Psoas muscle (tissue), 8 donors: ENCODE data around the gene CFHR2. TPM values are rescaled to one million over a fixed set of nuclear protein-coding genes. Genes with fewer than 3 reads are reported as not detected.
"Not testable (repeated sequence)": the region's sequence is repeated elsewhere in the genome, so short reads cannot be mapped to it uniquely, and the experiment has no call there.

ENCODE experiments used
- ATAC-seq, 4 donors: fragments of 200-7000 bp; cut with Tn5 transposase; one replicate each; pipeline ENCODE4 v1.9.1; 2020; ENCODE audit warnings: moderate library complexity in 3 of 4, mild to moderate bottlenecking in 2 of 4
- DNase-seq, 2 donors: peaks; one replicate each; pipeline ENCODE4 v3.0.0-alpha.2; 2020
- H3K27ac ChIP-seq: fragments of 200-600 bp; one replicate; pipeline ENCODE4 v1.8.0; 2022
- H3K27me3 ChIP-seq, 3 donors: fragments of 200-600 bp in 1 of 3; one replicate each; pipeline versions ENCODE4 v1.6.1 to v1.8.0; 2013 to 2022; ENCODE audit warnings: low read length in 2 of 3, mild to moderate bottlenecking in 2 of 3, moderate library complexity in 1 of 3; ENCODE audit not compliant: insufficient read depth in 3 of 3
- H3K36me3 ChIP-seq, 2 donors: fragments of 200-600 bp in 1 of 2; one replicate each; pipeline versions ENCODE4 v1.6.1 to v1.8.0; 2013 to 2022; ENCODE audit warnings: low read depth in 1 of 2, mild to moderate bottlenecking in 1 of 2, moderate library complexity in 1 of 2; ENCODE audit not compliant: insufficient read depth in 1 of 2
- H3K4me1 ChIP-seq: fragments of 200-600 bp; one replicate; pipeline ENCODE4 v1.8.0; 2022
- H3K4me3 ChIP-seq: fragments of 200-600 bp; one replicate; pipeline ENCODE4 v1.8.0; 2022; ENCODE audit warnings: mild to moderate bottlenecking
- H3K9me3 ChIP-seq: fragments of 200-600 bp; one replicate; pipeline ENCODE4 v1.8.0; 2022
- WGBS, 3 donors: extraction: QIAGEN DNeasy Blood & Tissue Kit; methylation state at CpG; one replicate each; pipeline versions ENCODE4 v1.1.6 to v1.1.7; 2013; 5-methylcytosine and 5-hydroxymethylcytosine counted together
- intact Hi-C, 2 donors: fragments of 100-400 bp; cut with DNase I; formaldehyde crosslinking; loops; one replicate each; pipeline versions ENCODE4 v1.11.0 to v1.14.2; 2022
- polyA plus RNA-seq, 3 donors: library from polyadenylated mRNA; stranded (reverse); fragments of 200-250 nt; gene quantifications; one replicate each; pipeline ENCODE4 v1.2.3, GENCODE V29; 2013
- total RNA-seq, 4 donors: library from RNA; stranded (reverse); fragmentation: NEBNext Ultra II Directional in 2 of 4; extraction: Animal tissue kit (Norgen Biotek cat#: 25700) in 2 of 4; gene quantifications; one replicate each; pipeline versions ENCODE4 v1.2.1 to v1.2.4, GENCODE V29; 2021 to 2023
- TF ChIP-seq, protein P1 (sequence below): fragments of 200-600 bp; IDR thresholded peaks from one replicate; pipeline ENCODE4 v1.8.0; 2022; ENCODE audit warnings: antibody characterized with exemption
- donor health status: healthy with polysubstance abuse.
- donor health status: DM: no; HTN: no; CAD: no; lungs with moderate emphysema.
- donor health status: Bipolar disorder and iron deficiency.
- donor health status: healthy.
- donor health status: DM: yes; HTN: yes; CAD: no.
- donor health status: DM: no; HTN: no; CAD: no.
- donor health status: DM: no; HTN: no; CAD: no.
- donor health status: DM: yes; HTN: yes; CAD: no.

The CFHR2 gene
- total and polyA plus RNA-seq, 7 donors: not detected

DNA sequence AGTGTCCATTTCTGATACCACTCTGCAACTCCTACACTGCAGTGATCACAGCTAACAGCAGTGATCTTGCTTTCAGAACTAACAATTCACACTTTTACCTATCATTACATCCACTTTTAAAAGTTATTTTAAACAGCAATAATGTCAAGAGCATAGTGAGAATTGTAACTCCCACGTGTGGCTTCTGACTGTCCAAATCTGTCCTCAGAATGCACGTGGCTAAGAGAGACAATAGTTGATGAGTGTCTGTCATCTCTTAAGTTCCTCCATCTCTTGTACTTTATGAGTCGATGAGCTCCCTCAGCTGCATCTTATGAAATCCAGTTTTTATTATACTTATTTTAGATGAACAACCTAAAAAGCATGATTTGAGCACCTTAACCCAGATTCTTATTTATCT, 17.3 kb downstream of the CFHR2 start:
- H3K9me3 ChIP-seq: no peaks in the 10 kb centered on the region
- DNase-seq (no peak), ATAC-seq (no peak)
- TF ChIP-seq, protein P1, sequence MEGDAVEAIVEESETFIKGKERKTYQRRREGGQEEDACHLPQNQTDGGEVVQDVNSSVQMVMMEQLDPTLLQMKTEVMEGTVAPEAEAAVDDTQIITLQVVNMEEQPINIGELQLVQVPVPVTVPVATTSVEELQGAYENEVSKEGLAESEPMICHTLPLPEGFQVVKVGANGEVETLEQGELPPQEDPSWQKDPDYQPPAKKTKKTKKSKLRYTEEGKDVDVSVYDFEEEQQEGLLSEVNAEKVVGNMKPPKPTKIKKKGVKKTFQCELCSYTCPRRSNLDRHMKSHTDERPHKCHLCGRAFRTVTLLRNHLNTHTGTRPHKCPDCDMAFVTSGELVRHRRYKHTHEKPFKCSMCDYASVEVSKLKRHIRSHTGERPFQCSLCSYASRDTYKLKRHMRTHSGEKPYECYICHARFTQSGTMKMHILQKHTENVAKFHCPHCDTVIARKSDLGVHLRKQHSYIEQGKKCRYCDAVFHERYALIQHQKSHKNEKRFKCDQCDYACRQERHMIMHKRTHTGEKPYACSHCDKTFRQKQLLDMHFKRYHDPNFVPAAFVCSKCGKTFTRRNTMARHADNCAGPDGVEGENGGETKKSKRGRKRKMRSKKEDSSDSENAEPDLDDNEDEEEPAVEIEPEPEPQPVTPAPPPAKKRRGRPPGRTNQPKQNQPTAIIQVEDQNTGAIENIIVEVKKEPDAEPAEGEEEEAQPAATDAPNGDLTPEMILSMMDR: no peak
- no peaks in the 10 kb centered on the region for H3K27me3 ChIP-seq
- H3K36me3 ChIP-seq: no peaks in the 10 kb centered on the region
- 67 to 72% (median 69%) methylated on average over 3 of the region's 3 CpGs for WGBS, 3 donors
- H3K4me3 ChIP-seq: no peak overlapping the region
- H3K27ac ChIP-seq: no peak overlapping the region
- intact Hi-C loops: no loop called here
- H3K4me1 ChIP-seq: no peaks in the 10 kb centered on the region

DNA sequence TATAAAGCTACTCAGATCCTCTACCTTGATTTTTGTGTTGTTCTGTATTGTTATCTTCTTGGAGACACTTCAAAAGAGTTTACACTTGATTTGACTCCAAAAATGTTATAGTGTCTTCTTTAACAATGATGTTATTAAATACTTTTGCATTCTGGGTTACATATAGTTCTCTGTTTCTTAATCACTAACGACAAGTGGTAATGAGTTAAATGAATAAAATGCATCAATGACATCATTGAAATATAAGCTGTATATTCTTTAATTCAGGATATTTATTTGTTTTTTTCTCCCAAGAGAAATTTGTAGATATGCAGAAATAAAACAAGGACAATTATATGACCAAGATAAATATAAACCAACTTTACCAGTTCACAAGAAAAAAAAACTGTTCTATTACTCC, 26.6 kb downstream of the CFHR2 start:
- Histone ChIP-seq H3K36me3 (no peaks in the 10 kb centered on the region), H3K9me3 (no peaks in the 10 kb centered on the region), H3K27me3 (no peaks in the 10 kb centered on the region), H3K4me3 (no peak overlapping the region), H3K4me1 (no peaks in the 10 kb centered on the region), H3K27ac (no peak overlapping the region)
- no peak for ATAC-seq
- DNase-seq: no peak
- TF ChIP-seq, protein P1: no peak
- intact Hi-C loops: no loop called here
- WGBS, 3 donors: 79 to 87% (median 84%) methylated on average over 1 of the region's 1 CpG

DNA sequence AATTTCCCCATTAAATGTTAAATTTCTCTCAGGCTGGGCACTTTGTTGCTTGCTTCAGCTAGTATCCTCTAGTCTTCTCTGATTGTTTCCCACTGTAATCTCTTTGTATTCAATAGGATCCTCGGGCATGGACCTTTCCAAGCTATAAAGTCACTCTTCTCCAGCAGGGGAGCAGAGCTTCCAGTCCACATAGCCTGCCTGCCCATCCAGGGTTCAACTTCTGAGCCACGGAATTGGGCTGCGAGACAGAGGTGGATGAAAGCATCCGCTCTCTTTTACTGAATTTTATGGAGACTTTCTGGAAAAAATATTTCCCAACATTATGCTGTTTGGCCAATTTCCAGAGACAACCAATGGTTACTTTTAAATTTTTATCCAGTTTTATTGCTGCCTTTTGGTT, 32.7 kb downstream of the CFHR2 start:
- DNase-seq: no peak
- H3K9me3 ChIP-seq: no peaks in the 10 kb centered on the region
- ATAC-seq: no peak
- H3K4me3 ChIP-seq: no peak overlapping the region
- TF ChIP-seq, protein P1: no peak
- intact Hi-C loops: no loop called here
- no peaks in the 10 kb centered on the region for H3K27me3 ChIP-seq
- H3K36me3 ChIP-seq: no peaks in the 10 kb centered on the region
- whole genome bisulfite sequencing, 3 donors: 83 to 86% (median 84%) methylated on average over 4 of the region's 4 CpGs
- no peak overlapping the region for H3K27ac ChIP-seq
- H3K4me1 ChIP-seq: no peaks in the 10 kb centered on the region

DNA sequence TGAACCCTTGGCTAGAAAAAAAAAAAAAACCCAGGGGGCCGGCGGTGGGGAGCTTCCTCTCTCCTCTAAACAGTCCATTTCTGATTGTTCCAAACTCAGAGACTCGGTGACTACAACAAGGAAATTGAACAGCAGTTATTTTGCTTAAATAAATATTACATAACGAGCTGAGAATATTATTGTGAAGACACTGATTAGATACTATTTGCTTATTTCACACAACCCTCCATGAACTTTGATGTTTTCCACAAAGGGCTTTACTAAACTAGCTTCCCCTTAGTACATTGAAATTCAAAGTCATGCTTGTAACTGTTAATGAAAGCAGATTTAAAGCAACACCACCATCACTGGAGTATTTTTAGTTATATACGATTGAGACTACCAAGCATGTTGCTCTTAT, 33.7 kb downstream of the CFHR2 start, which contains the start of gene CFHR5:
Gene CFHR5, plus strand, starts transcription at position 279 of the 400 bp plus-strand sequence. Its CDS starts 109 bp downstream, at position 388.
- DNase-seq: no peak
- TF ChIP-seq, protein P1: no peak
- Histone ChIP-seq H3K36me3 (no peaks in the 10 kb centered on the region), H3K27ac (no peak within 1 kb of the TSS), H3K4me3 (no peak within 1 kb of the TSS), H3K4me1 (no peaks in the 10 kb centered on the region), H3K9me3 (no peaks in the 10 kb centered on the region), H3K27me3 (no peaks in the 10 kb centered on the region)
- ATAC-seq: no peak
- WGBS, 3 donors: 56 to 63% (median 61%) methylated on average over 5 of the region's 5 CpGs
- intact Hi-C loops: no loop called here

DNA sequence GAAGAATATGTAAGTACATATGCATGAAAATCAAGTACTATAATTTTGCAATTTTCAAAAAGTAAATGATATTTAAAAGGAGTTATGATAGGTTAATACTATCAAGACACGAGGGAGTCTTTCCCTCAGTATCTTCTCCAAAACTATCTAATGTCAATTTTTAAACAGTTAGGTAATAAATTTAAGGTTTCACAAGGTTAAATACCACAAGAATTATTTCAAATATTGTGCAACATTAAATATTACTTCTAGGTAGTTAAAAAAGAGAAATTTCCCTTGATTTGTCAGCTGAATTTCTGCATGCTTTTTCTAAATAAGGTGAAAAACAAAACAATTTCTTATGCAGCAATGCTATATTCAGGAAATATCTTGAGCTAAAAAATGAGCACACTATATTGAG, 37.3 kb downstream of the CFHR2 start:
- DNase-seq (no peak), ATAC-seq (no peak)
- intact Hi-C loops: no loop called here
- Histone ChIP-seq H3K36me3 (no peaks in the 10 kb centered on the region), H3K4me3 (no peak overlapping the region), H3K27ac (no peak overlapping the region), H3K9me3 (no peaks in the 10 kb centered on the region), H3K4me1 (no peaks in the 10 kb centered on the region), H3K27me3 (no peaks in the 10 kb centered on the region)
- WGBS, 3 donors: 82 to 90% (median 84%) methylated on average over 1 of the region's 1 CpG
- TF ChIP-seq, protein P1: no peak

- H3K4me1 ChIP-seq, intact Hi-C loops, DNase-seq, ATAC-seq, H3K27me3 ChIP-seq, H3K27ac ChIP-seq, H3K36me3 ChIP-seq, H3K4me3 ChIP-seq, H3K9me3 ChIP-seq: not testable (repeated sequence)
- 87 to 90% (median 90%) methylated on average over 7 of the region's 7 CpGs for whole genome bisulfite sequencing, 3 donors
These were observed 38.7 kb downstream of the CFHR2 start for GRCh38 chr1:196982247-196982646.

DNA sequence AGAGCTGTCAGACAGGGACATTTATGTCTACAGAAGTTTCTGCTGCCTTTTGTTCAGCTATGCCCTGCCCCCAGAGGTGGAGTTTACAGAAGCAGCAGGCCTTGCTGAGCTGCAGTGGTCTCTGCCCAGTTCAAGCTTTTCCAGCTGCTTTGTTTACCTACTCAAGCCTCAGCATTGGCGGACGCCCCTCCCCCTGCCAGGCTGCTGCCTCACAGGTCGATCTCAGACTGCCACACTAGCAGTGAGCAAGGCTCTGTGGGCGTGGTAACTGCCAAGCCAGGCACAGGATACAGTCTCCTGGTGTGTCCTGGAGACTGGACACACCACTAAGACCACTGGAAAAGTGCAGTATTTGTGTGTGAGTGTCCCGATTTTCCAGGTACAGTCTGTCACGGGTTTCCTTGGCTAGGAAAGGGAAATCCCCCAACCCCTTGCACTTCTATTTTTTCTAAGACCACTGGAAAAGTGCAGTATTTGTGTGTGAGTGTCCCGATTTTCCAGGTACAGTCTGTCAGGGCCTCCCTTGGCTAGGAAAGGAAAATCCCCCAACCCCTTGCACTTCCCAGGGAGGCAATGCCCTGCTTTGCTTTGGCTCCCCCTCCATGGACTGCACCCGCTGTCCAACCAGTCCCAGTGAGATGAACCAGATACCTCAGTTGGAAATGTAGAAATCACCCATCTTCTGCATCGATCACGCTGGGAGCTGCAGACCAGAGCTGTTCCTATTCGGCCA, 48.5 kb downstream of the CFHR2 start:
- H3K27me3 ChIP-seq, H3K4me3 ChIP-seq, H3K27ac ChIP-seq, ATAC-seq, H3K36me3 ChIP-seq, intact Hi-C loops, H3K4me1 ChIP-seq, H3K9me3 ChIP-seq: not testable (repeated sequence)
- WGBS, 3 donors: 63 to 75% (median 66%) methylated on average over 11 of the region's 11 CpGs
- DNase-seq: peak in 1 of 2 donors; percentile 43
